H9 (cell line): ENCODE results near the gene MYH14. TPM values are rescaled to one million over a fixed set of nuclear protein-coding genes. Genes with fewer than 3 reads are reported as not detected.

Experiments used
- DNase-seq: peaks from one replicate; pipeline ENCODE4 v3.0.0-alpha.2; 2017
- H2AFZ ChIP-seq: one replicate; pipeline ENCODE4 v1.6.1; 2013; ENCODE audit warnings: mild to moderate bottlenecking, low read length, control low read depth, moderate library complexity
- H2AK5ac ChIP-seq: 2 replicates; pipeline ENCODE4 v1.6.1; 2013; ENCODE audit warnings: low read length, control low read depth, mixed read lengths; ENCODE audit not compliant: insufficient read length
- H2BK120ac ChIP-seq: one replicate; pipeline ENCODE4 v1.6.1; 2013; ENCODE audit warnings: low read depth, mild to moderate bottlenecking, low read length, control low read depth, inconsistent platforms; ENCODE audit not compliant: poor library complexity, severe bottlenecking
- H2BK12ac ChIP-seq: 2 replicates; pipeline ENCODE4 v1.6.1; 2013; ENCODE audit warnings: low read length, control low read depth, mixed read lengths, low read depth; ENCODE audit not compliant: insufficient read length
- H2BK15ac ChIP-seq: 2 replicates; pipeline ENCODE4 v1.6.1; 2013; ENCODE audit warnings: low read depth, low read length, control low read depth
- H2BK20ac ChIP-seq: one replicate; pipeline ENCODE4 v1.6.1; 2013; ENCODE audit warnings: low read depth, mild to moderate bottlenecking, low read length, control low read depth, inconsistent platforms; ENCODE audit not compliant: poor library complexity, severe bottlenecking
- H2BK5ac ChIP-seq: 2 replicates; pipeline ENCODE4 v1.6.1; 2013; ENCODE audit warnings: low read length, control low read depth, mixed read lengths; ENCODE audit not compliant: insufficient read length
- H3K14ac ChIP-seq: 2 replicates; pipeline ENCODE4 v1.6.1; 2013; ENCODE audit warnings: low read length, control low read depth; ENCODE audit not compliant: insufficient read depth
- H3K18ac ChIP-seq: 2 replicates; pipeline ENCODE4 v1.6.1; 2013; ENCODE audit warnings: low read depth, mild to moderate bottlenecking, mixed read lengths, low read length, control low read depth; ENCODE audit not compliant: insufficient read length
- H3K23ac ChIP-seq: 2 replicates; pipeline ENCODE4 v1.6.1; 2013; ENCODE audit warnings: low read length, control low read depth, mixed read lengths, low read depth; ENCODE audit not compliant: insufficient read length
- H3K23me2 ChIP-seq: 2 replicates; pipeline ENCODE4 v1.6.1; 2013; ENCODE audit warnings: low read depth, mild to moderate bottlenecking, mixed read lengths, low read length, control low read depth; ENCODE audit not compliant: insufficient read length, poor library complexity, severe bottlenecking
- H3K27ac ChIP-seq: 2 replicates; pipeline ENCODE4 v1.5.1; 2013; ENCODE audit warnings: low read length, control low read depth, mixed read lengths, low read depth; ENCODE audit not compliant: insufficient read length
- H3K27me3 ChIP-seq: 2 replicates; pipeline ENCODE4 v1.6.1; 2013; ENCODE audit warnings: low read length, control low read depth, inconsistent platforms; ENCODE audit not compliant: insufficient read depth
- H3K4ac ChIP-seq: 2 replicates; pipeline ENCODE4 v1.6.1; 2013; ENCODE audit warnings: low read depth, mild to moderate bottlenecking, control low read depth, inconsistent platforms, low read length, moderate library complexity
- H3K4me1 ChIP-seq: 2 replicates; pipeline ENCODE4 v1.6.1; 2013; ENCODE audit warnings: low read length, control low read depth, inconsistent platforms; ENCODE audit not compliant: insufficient read depth
- H3K4me2 ChIP-seq: 2 replicates; pipeline ENCODE4 v1.6.1; 2013; ENCODE audit warnings: low read length, control low read depth, mixed read lengths; ENCODE audit not compliant: insufficient read length, insufficient read depth
- H3K56ac ChIP-seq: 2 replicates; pipeline ENCODE4 v1.6.1; 2013; ENCODE audit warnings: low read depth, mild to moderate bottlenecking, mixed read lengths, low read length, control low read depth; ENCODE audit not compliant: insufficient read length
- H3K79me1 ChIP-seq: 2 replicates; pipeline ENCODE4 v1.6.1; 2013; ENCODE audit warnings: low read depth, mild to moderate bottlenecking, moderate library complexity, low read length, control low read depth, inconsistent platforms; ENCODE audit not compliant: insufficient read depth, poor library complexity, severe bottlenecking
- H3K79me2 ChIP-seq: 2 replicates; pipeline ENCODE4 v1.6.1; 2013; ENCODE audit warnings: low read length, control low read depth, inconsistent platforms; ENCODE audit not compliant: insufficient read depth
- H3K9ac ChIP-seq: 2 replicates; pipeline ENCODE4 v1.6.1; 2013; ENCODE audit warnings: low read length, control low read depth, mixed read lengths; ENCODE audit not compliant: insufficient read length; ENCODE audit errors: extremely low read depth
- H3K9me3 ChIP-seq: one replicate; pipeline ENCODE4 v1.6.1; 2013; ENCODE audit warnings: low read depth, low read length, inconsistent platforms; ENCODE audit not compliant: control insufficient read depth
- H3T11ph ChIP-seq: one replicate; pipeline ENCODE4 v1.6.1; 2013; ENCODE audit warnings: mild to moderate bottlenecking, low read length, control low read depth, inconsistent platforms
- H4K20me1 ChIP-seq: one replicate; pipeline ENCODE4 v1.6.1; 2013; ENCODE audit not compliant: control insufficient read depth, insufficient read length, insufficient read depth
- H4K5ac ChIP-seq: 2 replicates; pipeline ENCODE4 v1.6.1; 2013; ENCODE audit warnings: low read depth, mild to moderate bottlenecking, mixed read lengths, low read length, control low read depth; ENCODE audit not compliant: insufficient read length
- H4K8ac ChIP-seq: replicated peaks from 2 replicates; pipeline ENCODE4 v1.6.1; 2013; ENCODE audit warnings: low read length, control low read depth, mixed read lengths, low read depth; ENCODE audit not compliant: insufficient read length
- H4K91ac ChIP-seq: 2 replicates; pipeline ENCODE4 v1.6.1; 2013; ENCODE audit warnings: low read depth, mild to moderate bottlenecking, moderate library complexity, mixed read lengths, low read length, control low read depth; ENCODE audit not compliant: insufficient read length
- H3K27ac Mint-ChIP-seq, 3 experiments: 2 replicates in 2 of 3; 3 replicates in 1 of 3; pipeline ENCODE4 v1.8.0; 2020 to 2021; ENCODE audit warnings: mixed read lengths in 3 of 3, mild to moderate bottlenecking in 1 of 3, moderate library complexity in 1 of 3
- H3K27me3 Mint-ChIP-seq: 2 replicates; pipeline ENCODE4 v1.8.0; 2021; ENCODE audit warnings: low read depth, mild to moderate bottlenecking, moderate library complexity, mixed read lengths
- H3K36me3 Mint-ChIP-seq, 3 experiments: 2 replicates in 2 of 3; 3 replicates in 1 of 3; pipeline ENCODE4 v1.8.0; 2020 to 2021; ENCODE audit warnings: low read depth in 3 of 3, mixed read lengths in 3 of 3; ENCODE audit not compliant: insufficient read depth in 1 of 3
- H3K4me1 Mint-ChIP-seq, 2 experiments: 2 replicates each; pipeline ENCODE4 v1.8.0; 2020; ENCODE audit warnings: mixed read lengths in 2 of 2
- H3K4me3 Mint-ChIP-seq, 2 experiments: 2 replicates in 1 of 2; 3 replicates in 1 of 2; pipeline ENCODE4 v1.8.0; 2020 to 2021; ENCODE audit warnings: mild to moderate bottlenecking in 2 of 2, mixed read lengths in 2 of 2, moderate library complexity in 1 of 2
- H3K9me3 Mint-ChIP-seq, 2 experiments: 2 replicates in 1 of 2; 3 replicates in 1 of 2; pipeline ENCODE4 v1.8.0; 2020; ENCODE audit warnings: mild to moderate bottlenecking in 2 of 2, mixed read lengths in 2 of 2, moderate library complexity in 1 of 2
- CTCF ChIP-seq: fragments of 200-600 bp; sonication (generic); conservative IDR thresholded peaks from 3 replicates; pipeline ENCODE4 v1.8.0; 2021; ENCODE audit warnings: antibody characterized with exemption, mild to moderate bottlenecking
- WGBS: extraction: QIAGEN DNeasy Blood & Tissue Kit; methylation state at CpG from one replicate; pipeline ENCODE4 v1.1.7; 2013; ENCODE audit warnings: missing lambda C conversion rate, low lambda C conversion rate, mixed read lengths; ENCODE audit not compliant: insufficient read length; ENCODE audit errors: extremely low coverage; 5-methylcytosine and 5-hydroxymethylcytosine counted together
- total RNA-seq: library from RNA; stranded (reverse); gene quantifications from 2 replicates; pipeline ENCODE4 v1.2.1, GENCODE V29; 2021

MYH14 gene
- total RNA-seq, 1 experiment from 2014 or later: 27.7 TPM

DNA sequence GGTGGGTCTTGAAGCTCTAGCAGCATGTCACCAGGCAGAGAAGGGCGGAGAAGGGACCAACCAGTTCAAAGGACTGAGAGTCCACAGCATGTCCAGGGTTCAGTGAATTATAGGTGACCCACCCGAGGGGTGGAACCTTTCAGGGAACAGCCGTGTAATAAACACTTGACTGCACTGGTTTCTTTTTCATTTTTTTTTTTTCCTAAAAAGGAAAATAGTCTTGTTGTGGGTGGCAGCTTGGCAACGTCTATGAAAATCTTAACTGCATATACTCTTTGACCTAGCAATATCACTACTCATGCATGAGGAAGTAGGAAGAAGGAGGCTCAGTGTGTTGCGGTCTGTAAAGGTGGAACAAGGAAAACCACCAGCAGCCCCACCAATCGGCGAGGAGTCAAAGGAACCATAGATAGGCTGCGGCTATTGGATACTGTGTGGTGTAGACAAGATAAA, 13.0 kb upstream of the MYH14 start:
- Histone ChIP-seq H3K9me3 (no peaks in the 10 kb centered on the region), H2BK5ac (no peak overlapping the region), H2AK5ac (no peak overlapping the region), H3K4me2 (no peak overlapping the region), H2BK20ac (no peak overlapping the region), H3K23ac (no peak overlapping the region), H2AFZ (no peak overlapping the region), H3K4me1 (no peaks in the 10 kb centered on the region), H4K8ac (no peak overlapping the region), H3K56ac (no peak overlapping the region), H3T11ph (no peak overlapping the region), H2BK12ac (no peak overlapping the region), H3K27ac (no peak overlapping the region), H4K20me1 (no peaks in the 10 kb centered on the region), H3K14ac (no peak overlapping the region), H3K79me2 (no peaks in the 10 kb centered on the region), H3K18ac (no peak overlapping the region), H3K27me3 (no peaks in the 10 kb centered on the region), H2BK15ac (no peak overlapping the region), H3K4ac (no peak overlapping the region), H4K91ac (no peak overlapping the region), H3K23me2 (no peaks in the 10 kb centered on the region), H4K5ac (no peak overlapping the region), H3K9ac (no peak overlapping the region), H3K79me1 (no peaks in the 10 kb centered on the region), H2BK120ac (no peak overlapping the region)
- DNase-seq: no peak
- Mint-ChIP-seq H3K4me3 (no peak overlapping the region), H3K27me3 (peaks cover 30% of the 10 kb centered on the region), H3K27ac (no peak overlapping the region), H3K36me3 (no peaks in the 10 kb centered on the region), H3K9me3 (peaks cover 2 to 21% of the 10 kb centered on the region in 2 experiments; a peak in 4 of 5 replicates), H3K4me1 (no peaks in the 10 kb centered on the region)
- no peak for TF ChIP-seq CTCF
- WGBS: no CpG with 5 or more reads among the region's 8 CpGs
